GM19438 (cell line): ENCODE results near the gene KDM5C.

Experiments
- ATAC-seq: cut with Tn5 transposase; IDR thresholded peaks from one replicate; pipeline ENCODE4 v1.9.1; 2021; ENCODE audit warnings: low read depth; ENCODE audit not compliant: unreplicated experiment

KDM5C gene

DNA sequence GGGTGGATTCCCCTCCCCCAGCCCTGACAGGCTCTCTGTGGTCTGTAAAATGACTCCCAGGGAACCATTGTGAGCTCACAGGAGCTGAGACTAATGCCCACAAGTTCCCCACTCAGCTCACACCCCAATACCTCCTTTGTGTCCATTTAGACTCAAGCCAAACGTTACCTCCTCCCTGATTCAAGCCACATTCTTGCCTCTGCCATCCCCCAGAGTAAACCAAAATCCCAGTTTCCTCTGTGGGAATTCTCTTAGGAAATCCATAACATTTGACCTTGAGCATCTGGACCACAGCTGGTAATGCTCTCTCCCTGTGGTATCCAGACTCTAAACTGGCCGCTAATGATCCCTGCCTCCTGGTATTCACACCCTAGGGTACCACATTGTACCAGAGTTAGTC, 26.3 kb upstream of the KDM5C start:
- ATAC-seq: no peak

DNA sequence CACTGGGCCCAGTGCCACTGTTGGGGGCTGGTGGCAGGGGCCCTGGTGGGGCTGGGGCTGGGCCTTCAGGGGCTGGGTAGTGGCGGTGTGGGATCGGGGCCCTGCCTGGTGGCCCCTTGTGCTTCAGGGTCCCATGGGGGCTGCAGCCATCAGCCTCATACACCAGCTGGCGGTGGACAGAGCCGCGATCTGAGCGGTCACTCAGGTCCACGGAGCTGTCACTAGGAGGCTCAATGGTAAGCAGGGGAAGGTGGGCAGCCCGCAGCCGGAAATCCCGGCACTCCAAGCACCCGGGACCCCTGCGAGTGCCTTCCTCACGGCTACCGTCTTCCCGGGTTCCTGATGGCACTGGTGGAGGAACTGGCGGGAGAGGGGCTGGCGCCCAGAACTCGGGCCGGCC, 25.5 kb upstream of the KDM5C start:
- ATAC-seq: no peak

DNA sequence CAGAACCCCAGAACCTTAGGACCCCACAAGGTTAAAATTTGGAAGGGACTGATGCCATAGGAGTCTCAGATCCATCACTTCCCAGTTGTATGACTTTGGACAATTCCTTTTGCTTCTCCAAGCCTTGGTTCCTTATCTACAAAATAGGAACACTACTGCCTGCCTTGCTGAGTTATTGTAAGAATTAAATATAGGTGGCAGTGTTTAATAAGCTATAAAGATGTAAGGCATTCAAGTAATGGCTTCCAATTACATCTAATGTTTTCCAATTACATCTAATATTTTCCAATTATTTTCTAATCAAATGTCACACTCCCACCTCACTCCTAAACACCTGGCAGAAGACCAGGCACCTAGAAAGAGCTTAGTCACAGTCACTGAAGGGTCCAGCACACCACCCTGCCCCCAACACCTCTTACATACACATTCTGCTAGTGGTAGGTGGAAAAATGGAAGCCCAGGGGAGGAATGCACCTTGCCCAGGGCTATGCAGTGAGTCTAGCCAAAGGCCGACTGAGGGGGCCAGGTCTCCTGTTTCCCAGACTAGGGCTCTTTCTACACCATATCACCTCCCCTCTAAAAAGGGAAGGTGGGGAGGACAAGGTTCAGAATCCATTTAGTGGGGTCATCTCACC, 24.5 kb upstream of the KDM5C start:
- no peak for ATAC-seq

DNA sequence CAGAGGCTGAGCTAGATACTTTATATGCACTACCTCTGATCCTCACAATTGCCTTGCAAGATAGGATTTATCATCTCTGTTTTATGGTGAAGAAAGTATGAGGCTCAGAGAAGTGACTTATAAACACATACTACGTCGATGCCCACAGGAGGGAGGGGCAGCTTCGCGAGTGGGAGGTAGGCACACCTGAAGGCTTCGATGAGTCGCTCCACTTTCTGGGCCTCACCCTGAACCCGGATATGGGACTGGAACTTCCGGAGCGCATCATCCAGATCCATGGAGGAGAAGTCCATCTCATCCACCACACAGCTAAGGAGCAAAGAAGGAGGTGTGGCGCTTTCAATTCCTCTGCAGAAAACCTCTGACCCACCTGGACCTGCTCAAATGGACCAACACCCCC, 22.9 kb upstream of the KDM5C start:
- no peak for ATAC-seq

DNA sequence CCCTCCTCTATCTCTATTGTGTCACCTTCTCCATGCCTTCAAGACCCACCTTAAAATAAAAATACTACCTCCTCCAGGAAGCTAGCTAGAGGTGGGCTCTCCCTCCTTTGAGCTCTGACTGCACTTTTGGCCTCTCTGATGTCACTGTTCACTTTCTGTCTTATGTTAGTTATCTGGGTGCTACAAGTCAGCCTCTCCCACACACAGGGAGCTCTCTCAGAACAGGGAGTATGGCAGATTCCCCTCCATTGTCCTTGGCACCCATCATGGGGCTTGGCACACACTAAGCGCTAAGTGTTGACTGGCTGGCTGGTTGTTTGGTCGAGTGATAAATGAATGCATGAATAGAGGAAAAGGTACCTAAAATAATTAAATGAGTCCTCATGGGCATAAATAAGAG, 21.2 kb upstream of the KDM5C start:
- ATAC-seq: no peak

DNA sequence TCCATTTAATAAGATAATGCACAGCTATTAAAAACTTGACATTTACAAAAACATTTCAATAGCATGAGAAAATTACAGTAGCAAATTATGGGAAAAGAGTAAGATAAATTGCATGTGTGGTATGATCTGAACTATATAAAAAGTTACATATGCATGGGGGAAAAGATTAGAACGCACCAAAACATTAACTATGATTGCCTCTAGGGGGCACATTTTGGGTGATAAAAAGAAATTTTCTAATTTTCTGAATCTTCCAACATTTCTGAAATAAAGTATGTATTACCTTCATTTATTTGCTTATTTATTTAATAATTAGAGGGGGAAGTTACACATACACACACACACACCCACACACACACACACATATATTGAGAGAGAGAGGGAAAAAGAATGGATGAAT, 19.6 kb upstream of the KDM5C start:
- ATAC-seq: no peak

DNA sequence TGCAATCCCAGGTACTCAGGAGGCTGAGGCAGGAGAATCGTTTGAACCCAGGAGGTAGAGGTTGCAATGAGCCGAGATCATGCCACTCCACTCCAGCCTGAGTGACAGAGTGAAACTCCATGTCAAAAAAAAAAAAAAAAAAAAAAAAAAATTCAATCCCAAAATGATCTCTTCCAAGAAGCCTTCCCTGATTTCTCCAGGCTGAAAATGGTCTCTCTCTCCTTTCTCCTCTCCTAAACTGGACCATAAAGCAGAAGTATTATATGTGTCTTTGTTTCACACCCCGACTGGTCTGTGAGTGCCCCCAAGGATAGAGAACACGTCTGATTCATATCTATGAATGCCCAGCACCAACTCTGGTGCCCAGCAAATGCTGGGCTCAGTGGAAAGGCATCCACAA, 17.3 kb upstream of the KDM5C start:
- ATAC-seq: no peak

DNA sequence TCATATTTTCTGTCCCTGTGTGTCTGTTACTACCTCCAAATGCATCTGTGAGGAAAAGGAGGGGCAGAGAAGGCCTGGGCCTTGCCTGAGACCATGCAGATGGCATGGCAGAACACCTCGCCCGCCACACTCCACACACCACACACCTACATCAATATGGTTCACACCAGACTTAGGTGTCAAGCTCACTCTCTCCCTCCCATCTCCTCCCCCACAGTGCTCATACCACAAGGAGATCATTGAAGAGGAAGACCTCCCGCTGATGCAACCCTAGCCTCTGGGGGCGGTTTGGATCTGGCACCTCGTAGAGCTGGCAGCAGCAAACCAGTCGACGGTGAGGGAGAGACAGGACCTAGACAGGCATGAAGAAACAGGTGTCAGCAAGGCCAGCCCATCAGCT, 16.6 kb upstream of the KDM5C start:
- ATAC-seq: no peak

DNA sequence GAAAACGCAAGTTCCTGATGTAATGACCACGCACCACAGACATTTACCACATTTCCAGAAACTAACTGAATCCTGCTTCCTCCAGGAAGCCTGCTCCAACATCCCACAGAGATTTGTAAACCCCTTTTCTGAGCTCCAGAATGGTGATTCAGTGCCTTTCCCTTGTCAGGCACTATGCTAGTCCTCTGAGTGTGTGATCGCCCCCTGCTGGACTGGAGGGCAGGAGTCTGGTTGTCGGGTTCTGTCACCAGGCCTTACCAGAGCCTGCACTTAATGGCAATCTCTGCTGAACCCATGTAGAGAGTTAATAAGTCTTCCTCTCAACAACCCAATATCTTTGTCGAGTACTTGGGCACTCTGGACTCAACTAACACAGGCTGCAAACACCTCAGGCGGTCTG, 14.5 kb upstream of the KDM5C start:
- ATAC-seq: no peak

DNA sequence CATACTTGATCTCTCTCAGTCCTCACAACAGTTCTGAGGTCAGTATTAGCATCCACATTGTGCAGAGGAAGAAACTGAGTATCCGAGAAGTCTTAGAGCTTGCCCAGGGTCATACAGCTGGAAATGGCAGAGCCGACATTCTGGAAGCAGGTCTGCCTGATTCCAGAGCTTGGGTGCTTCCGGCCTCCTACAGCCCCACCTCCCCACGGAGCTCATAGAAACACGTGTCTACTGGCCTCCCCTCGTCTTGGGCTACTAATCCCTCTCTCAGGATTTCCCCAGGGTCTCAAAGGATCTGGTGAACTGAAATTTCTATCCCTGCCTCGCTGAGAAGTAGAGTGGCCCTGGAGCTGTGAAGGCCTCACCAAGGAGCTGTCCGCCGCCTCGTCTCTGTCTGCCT, 12.0 kb upstream of the KDM5C start:
- ATAC-seq: no peak

DNA sequence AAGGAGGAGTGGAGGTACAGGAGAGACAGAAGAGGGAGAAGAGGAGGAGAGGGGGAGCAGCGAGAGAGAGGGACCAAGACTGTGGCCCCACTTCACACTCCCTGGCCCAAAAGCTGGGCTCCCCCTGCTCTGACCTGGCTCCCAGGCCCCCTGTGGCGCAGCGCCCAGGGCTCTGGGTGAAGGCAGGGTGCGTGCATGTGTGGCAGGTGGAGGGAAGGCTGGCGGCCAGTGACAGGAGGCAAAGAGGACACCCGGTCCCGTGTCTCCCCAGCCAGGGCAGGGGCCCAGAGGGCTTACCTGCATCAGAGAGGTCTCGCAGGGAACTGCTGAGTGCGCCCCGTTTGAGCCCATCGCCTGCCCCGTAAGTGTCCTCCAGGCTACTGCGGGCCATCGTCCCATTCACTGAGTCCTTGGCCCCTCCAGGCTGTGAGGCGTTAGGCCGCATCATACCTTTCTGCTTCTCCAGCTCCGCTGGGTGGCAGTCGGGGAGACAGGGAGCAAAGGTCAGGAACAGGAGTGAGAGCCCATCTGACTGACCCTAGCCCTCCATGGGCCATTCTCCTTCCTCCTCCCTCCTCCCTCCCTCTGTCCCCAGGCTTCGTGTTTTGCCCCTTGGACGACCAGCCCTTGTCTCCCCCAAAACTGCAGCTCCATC, 11.1 kb upstream of the KDM5C start:
- no peak for ATAC-seq

DNA sequence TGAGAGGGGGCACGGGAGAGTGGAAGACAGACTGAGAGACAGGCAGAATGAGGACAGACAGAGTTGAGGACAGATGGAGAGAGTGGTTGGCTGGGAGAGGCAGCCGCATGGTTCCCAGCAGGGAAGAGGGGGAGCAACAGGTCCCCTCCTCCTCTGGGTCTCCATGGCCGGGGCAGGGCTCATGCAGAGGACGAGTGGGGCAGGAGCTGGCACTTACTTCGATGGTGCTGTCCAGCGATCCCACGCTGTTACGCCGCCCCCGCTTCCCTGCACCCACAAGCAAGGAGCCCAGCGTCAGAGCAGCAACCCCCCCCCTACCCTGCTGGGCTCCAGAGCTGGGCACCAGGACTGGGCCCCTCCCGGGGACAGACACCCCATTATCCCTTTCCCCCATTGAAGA, 10.6 kb upstream of the KDM5C start:
- no peak for ATAC-seq

DNA sequence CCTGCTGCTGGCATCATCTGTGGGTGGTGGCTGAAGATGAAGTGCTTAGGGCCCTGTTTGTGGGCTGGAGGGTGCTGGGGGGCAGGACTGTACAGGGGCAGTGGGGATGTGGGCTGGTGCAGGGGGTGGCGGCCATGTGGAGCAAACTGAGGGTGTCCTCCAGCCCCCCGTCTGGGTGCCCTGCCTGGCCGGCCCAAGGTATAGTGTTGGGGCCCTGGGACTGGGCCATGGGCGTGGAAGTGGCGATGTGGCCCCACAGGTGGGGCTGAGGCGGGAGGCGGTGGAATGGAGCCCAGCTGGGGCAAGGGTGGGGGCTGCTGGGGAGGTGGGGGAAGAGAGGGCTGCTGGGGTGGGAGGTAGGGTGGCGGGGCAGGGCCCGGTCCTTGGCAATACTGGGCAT, 9.5 kb upstream of the KDM5C start:
- ATAC-seq: no peak

DNA sequence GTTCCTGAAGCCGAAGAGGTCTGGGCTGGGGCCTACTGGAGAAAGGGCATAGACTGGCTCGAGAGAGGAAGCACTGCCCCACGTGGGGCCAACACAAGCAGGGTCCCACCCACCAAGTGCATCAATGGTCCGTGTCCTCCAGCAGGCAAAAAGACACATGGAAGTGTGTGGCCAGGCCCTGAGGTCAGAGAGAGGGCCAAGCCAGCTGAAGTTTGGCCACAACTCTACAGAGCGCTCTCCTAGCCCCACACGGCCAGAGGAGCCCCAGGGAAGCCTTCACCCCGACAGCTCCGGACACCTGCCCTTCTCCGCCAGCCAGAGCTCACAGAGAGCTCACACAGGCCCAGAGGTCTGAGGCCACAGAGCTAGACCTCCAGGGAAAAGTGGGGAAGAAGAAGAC, 8.5 kb upstream of the KDM5C start:
- no peak for ATAC-seq

DNA sequence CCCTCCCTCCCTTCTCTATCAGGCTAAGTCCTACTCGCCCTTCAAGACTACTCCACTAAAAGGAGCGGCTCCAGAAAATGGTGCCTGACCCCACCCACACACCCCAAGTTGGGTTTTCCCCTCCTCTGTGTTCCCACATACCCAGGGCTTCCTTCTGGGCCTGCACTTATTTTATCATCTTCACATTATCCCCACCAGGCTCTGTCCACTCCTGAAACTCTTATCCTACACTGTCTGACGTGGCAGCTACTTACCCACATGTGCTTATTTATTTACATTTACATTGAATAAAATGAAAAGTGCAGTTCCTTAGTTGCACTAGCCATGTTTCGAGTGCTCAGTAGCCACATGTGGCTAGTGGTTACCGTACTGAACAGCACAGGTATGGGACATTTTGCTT, 5.1 kb upstream of the KDM5C start:
- ATAC-seq: no peak

DNA sequence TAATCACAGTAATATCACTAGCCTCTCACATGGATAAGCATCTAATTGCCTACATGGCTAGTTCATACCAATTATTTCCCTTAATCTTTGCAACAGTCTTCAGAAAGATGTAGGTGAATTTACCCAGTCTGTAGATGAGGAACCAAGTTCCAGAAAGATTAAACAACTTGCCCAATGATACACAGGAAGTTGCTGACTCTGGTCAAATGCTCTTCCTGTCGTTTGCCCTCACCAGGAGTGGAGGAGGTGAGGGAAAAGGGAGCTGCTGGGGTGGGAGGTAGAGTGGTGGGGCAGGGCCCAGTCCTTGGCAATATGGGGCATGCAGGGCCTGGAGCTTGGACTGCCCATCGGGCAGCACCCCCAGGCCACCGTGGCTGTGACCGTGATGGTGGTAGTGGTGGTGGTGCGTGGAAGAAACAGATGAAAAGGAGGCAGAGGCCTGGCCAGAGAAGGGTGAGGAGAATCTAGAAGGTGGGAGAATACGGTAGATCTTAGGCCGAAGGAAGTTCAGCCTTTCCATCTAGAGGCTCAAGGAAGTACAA, 2.3 kb upstream of the KDM5C start:
- ATAC-seq: no peak

DNA sequence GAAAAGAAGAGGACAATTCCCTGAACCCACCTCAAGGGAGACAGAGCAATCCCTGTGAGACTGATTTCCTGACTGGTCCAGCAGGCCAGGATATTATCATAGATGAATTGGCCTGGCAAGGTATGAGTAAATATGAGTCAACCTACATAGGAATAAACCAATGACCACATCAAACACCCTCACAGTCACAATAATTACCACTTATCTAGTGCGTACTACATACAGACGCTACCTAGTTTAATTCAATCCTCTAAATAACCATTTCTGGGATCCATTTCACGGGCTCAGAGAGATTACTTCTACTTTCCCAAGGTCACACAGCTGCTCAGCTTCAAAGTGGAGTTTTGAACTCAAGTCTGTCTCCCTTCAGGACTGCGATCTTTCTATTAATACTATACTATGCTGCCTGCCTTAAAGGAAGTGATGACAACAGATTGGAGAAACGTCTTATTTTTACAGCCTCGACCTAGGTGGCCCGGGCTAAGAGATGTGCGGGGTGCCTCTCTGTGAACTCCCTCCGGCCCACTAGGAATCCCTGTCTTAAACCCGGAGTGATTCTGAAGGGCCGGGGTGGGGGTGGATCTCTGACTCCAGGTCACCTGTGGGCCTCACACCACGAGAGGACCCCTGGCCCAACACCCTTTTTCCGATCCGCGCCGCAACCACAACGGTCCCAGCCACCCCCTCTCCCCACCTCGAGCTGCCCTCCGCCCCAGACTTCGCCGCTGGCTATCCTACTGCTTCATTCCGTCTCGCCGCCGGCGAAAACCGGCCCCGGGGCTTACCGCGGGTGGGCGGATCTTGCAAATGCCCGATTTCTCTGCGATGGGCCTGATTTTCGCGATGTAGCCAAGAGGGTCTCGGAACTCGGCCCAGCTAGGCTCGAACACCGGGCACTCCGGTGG, 800 bp downstream of the KDM5C start:
- no peak for ATAC-seq

DNA sequence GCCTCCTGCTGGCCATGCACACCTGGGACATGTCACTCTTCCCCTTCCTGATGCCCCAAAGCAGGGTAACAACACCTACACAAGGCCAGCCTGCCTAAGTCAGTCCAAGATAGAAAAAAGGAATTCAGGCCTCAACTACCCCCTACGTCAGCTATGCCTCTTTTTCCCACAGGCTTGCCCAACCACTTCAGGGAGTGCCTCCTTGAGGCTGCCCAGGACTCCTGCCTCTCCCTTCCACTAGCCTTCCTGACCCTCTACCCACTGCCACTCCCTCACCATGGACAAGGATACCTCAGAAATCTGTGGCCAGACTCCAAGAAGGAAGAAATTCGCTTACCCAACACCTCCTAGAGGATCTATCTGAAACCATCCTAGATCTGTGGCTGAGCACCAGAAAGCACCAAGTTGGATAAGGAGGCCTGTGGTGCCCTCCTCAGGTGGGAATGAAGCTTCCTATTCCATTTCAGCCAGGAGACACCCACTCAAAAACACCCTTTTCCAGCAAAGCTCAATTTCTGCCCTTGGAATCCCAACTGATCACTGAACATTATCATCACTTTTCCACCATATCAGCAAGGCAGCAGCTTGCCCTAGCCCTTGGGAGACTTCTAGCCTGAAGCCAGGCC, 1.8 kb downstream of the KDM5C start:
- ATAC-seq: no peak

DNA sequence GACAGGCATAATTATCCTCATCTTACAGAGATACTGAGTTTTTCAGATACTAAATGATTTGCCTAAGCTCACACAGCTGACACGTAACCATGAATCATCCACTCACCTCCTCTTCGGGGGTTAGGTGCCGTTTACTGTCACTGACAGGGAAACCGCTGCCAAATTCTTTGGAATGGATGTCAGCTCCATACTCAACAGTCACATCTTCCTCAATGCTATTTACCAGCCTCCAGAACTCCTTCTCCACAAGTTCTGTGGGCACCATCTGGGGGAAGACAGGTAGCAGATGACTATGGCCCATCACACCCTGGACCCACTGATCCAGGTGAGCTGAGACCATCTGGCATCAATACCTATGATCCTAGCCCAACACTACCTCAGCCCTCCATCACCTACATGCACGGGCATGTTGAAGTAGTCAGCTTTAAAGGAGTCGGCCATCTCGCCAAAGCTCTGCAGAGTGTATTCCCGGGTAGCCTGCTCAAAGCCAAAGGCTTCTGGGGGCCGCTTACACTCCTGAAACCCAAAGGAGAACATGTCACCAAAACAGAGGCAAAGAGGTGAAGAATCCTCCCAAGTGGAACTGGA, 13.5 kb downstream of the KDM5C start:
- no peak for ATAC-seq

DNA sequence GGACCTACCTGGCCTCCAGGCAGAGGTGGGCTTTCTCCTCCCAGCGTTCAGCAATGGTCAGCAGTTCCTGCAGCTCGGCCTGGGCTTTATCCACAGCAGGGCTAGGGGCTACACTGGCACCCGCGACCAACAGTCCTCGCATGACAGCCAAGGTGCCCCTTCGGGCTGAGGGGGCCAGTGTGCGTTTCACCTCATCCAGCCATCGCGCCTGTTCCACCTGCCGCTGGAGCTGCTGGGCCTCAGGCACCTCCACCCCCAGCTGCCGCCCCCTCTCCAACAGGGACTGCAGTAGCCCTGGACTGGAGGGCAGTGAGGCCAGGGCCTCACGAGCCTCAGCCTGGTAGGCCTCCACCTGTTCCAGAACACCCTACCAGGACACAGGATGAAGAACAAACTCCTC, 28.3 kb downstream of the KDM5C start:
- no peak for ATAC-seq

DNA sequence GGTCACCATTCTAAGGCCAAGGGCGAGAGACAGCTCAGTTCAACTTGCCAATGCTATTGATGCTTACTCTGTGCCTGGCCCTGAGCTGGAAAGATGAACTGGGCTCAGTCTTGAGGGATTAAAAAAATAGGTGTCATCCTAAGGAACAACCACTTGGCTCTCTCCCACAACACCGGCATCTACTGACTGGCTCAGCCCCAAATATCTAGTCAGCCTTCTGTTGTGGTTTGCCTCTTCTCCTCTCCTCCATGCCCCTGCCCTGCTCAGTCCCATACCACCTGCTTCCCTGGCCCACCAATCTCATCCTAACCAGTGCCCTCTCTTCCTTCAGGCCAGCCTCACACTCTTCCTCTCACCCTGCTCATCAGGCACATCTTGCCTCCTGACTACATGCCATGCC, 29.6 kb downstream of the KDM5C start:
- no peak for ATAC-seq
